HCT116 (cell line): ENCODE data around the gene GATAD2A. TPM values are rescaled to one million over a fixed set of nuclear protein-coding genes. Genes with fewer than 3 reads are reported as not detected.

Experiments
- ATAC-seq: fragments of 200-7000 bp; cut with Tn5 transposase; 2 replicates; pipeline ENCODE4 v1.9.1; 2020; ENCODE audit warnings: mild to moderate bottlenecking, moderate library complexity
- BruUV-seq: library from RNA; stranded (reverse); fragments of 400-500 nt; replicated peaks from 2 replicates; lab custom pipeline; 2021; lab: Mats Ljungman, UMichigan
- CTCF ChIA-PET: fragments of 300-600 bp; sonication (Branson Sonifier 250); formaldehyde crosslinking; loops from one replicate; lab custom pipeline; 2021; ENCODE audit warnings: antibody characterized with exemption; lab: Charles Lee
- POLR2A ChIA-PET: fragments of 300-600, 350-600 bp; sonication (Branson Sonifier 250); formaldehyde crosslinking; loops from one replicate; lab custom pipeline; 2021; ENCODE audit warnings: antibody characterized with exemption; lab: Charles Lee
- RAD21 ChIA-PET, 2 experiments: fragments of 300-600 bp; sonication (Branson Sonifier 250); formaldehyde crosslinking; loops; one replicate each; lab custom pipeline; 2023; ENCODE audit warnings: low total read pairs in 2 of 2; ENCODE audit not compliant: uncharacterized antibody in 2 of 2, unreplicated experiment in 2 of 2, low non-redundant PET in 1 of 2; lab: Charles Lee
- DNase-seq: peaks from one replicate; pipeline ENCODE4 v3.0.0-alpha.2; 2010; ENCODE audit warnings: low read depth, low spot score
- H2AFZ ChIP-seq: fragments of 200-600 bp; shearing (Covaris generic), sonication (generic); 2 replicates; pipeline ENCODE4 v1.6.1; 2017; ENCODE audit warnings: low read depth, mixed run types, mixed read lengths, antibody characterized with exemption, low read length; ENCODE audit not compliant: poor library complexity, severe bottlenecking
- H3K27ac ChIP-seq: 2 replicates; pipeline ENCODE4 v1.5.1; 2012; ENCODE audit warnings: low read depth, low read length
- H3K27me3 ChIP-seq: fragments of 200-600 bp; sonication (generic); 2 replicates; pipeline ENCODE4 v1.6.1; 2016; ENCODE audit warnings: mixed run types, low read length, mixed read lengths; ENCODE audit not compliant: insufficient read depth
- H3K36me3 ChIP-seq, 2 experiments: fragments of 200-500 bp in 1 of 2; fragments of 200-600 bp in 1 of 2; sonication (Bioruptor generic) in 1 of 2; sonication (generic) in 1 of 2; 2 replicates each; pipeline versions ENCODE4 v1.5.1 to v1.6.1; 2014 to 2016; ENCODE audit warnings: low read length in 2 of 2, inconsistent platforms in 1 of 2, mixed read lengths in 1 of 2, mixed run types in 1 of 2; ENCODE audit not compliant: insufficient read depth in 2 of 2, control insufficient read depth in 1 of 2
- H3K4me1 ChIP-seq, 2 experiments: fragments of 200-600 bp in 1 of 2; sonication (generic) in 1 of 2; 2 replicates each; pipeline versions ENCODE4 v1.5.1 to v1.6.1; 2012 to 2017; ENCODE audit warnings: low read length in 2 of 2, inconsistent platforms in 1 of 2, mild to moderate bottlenecking in 1 of 2, mixed read lengths in 1 of 2, mixed run types in 1 of 2, moderate library complexity in 1 of 2; ENCODE audit not compliant: insufficient read depth in 2 of 2, control insufficient read depth in 1 of 2
- H3K4me2 ChIP-seq: fragments of 200-600 bp; sonication (generic); 2 replicates; pipeline ENCODE4 v1.6.1; 2017; ENCODE audit warnings: mixed run types, low read length, mixed read lengths
- H3K4me3 ChIP-seq, 2 experiments: fragments of 200-600 bp in 1 of 2; sonication (generic) in 1 of 2; replicated peaks in 1 of 2; 2 replicates each; pipeline ENCODE4 v1.5.1; 2011 to 2016; ENCODE audit warnings: low read length in 2 of 2, control low read depth in 1 of 2, low read depth in 1 of 2, mild to moderate bottlenecking in 1 of 2, mixed read lengths in 1 of 2, mixed run types in 1 of 2
- H3K79me2 ChIP-seq: fragments of 200-600 bp; sonication (generic); 2 replicates; pipeline ENCODE4 v1.6.1; 2017; ENCODE audit warnings: mild to moderate bottlenecking, mixed run types, low read length, moderate library complexity, mixed read lengths; ENCODE audit not compliant: insufficient read depth
- H3K9ac ChIP-seq: fragments of 200-600 bp; sonication (generic); 2 replicates; pipeline ENCODE4 v1.6.1; 2016; ENCODE audit warnings: low read length, mixed read lengths
- H3K9me2 ChIP-seq: fragments of 200-600 bp; sonication (generic), shearing (Covaris generic); 2 replicates; pipeline ENCODE4 v1.6.1; 2017; ENCODE audit warnings: mixed run types, mild to moderate bottlenecking, moderate library complexity; ENCODE audit not compliant: insufficient read depth
- H3K9me3 ChIP-seq, 2 experiments: fragments of 200-500 bp in 1 of 2; fragments of 200-600 bp in 1 of 2; sonication (Bioruptor generic) in 1 of 2; sonication (generic) in 1 of 2; 2 replicates each; pipeline ENCODE4 v1.6.1; 2014 to 2017; ENCODE audit warnings: low read length in 2 of 2, mixed read lengths in 2 of 2, inconsistent platforms in 1 of 2, low read depth in 1 of 2, mild to moderate bottlenecking in 1 of 2, mixed run types in 1 of 2, moderate library complexity in 1 of 2; ENCODE audit not compliant: control insufficient read depth in 1 of 2, insufficient read depth in 1 of 2
- H4K20me1 ChIP-seq: fragments of 200-600 bp; sonication (generic), shearing (Covaris generic); 2 replicates; pipeline ENCODE4 v1.6.1; 2017; ENCODE audit warnings: mixed run types, mild to moderate bottlenecking, moderate library complexity; ENCODE audit not compliant: insufficient read depth
- CBX3 ChIP-seq: IDR thresholded peaks from 2 replicates; pipeline ENCODE4 v1.6.1; 2012; ENCODE audit warnings: low read depth
- EGR1 ChIP-seq: IDR thresholded peaks from 2 replicates; pipeline ENCODE4 v1.6.1; 2012; ENCODE audit warnings: low read depth
- POLR2A ChIP-seq: IDR thresholded peaks from 2 replicates; pipeline ENCODE4 v1.7.0; 2011; ENCODE audit warnings: borderline replicate concordance; ENCODE audit not compliant: insufficient read depth, insufficient read length; ENCODE audit errors: extremely low read depth
- SRF ChIP-seq: IDR thresholded peaks from 2 replicates; pipeline ENCODE4 v1.6.1; 2012; ENCODE audit warnings: low read depth
- YY1 ChIP-seq: IDR thresholded peaks from 2 replicates; pipeline ENCODE4 v1.6.1; 2011; ENCODE audit warnings: low read length, low read depth, moderate library complexity, mild to moderate bottlenecking; ENCODE audit not compliant: insufficient replicate concordance; ENCODE audit errors: extremely low read depth
- intact Hi-C: fragments of 100-400 bp; cut with micrococcal nuclease; formaldehyde crosslinking; loops from 2 replicates; pipeline ENCODE4 v1.10.0; 2022
- total RNA-seq: library from RNA; stranded (reverse); gene quantifications from one replicate; pipeline ENCODE4 v1.2.1, GENCODE V29; 2021; ENCODE audit not compliant: unreplicated experiment

Gene GATAD2A
- total RNA-seq, 1 experiment from 2014 or later, result 130 TPM

- no peaks in the 10 kb centered on the region for H3K4me1 ChIP-seq
- RAD21 ChIA-PET, result no interaction called here
- H4K20me1 ChIP-seq, result no peaks in the 10 kb centered on the region
- H3K4me2 ChIP-seq, result no peak overlapping the region
- H3K36me3 ChIP-seq, result peaks cover 23 to 44% of the 10 kb centered on the region in 2 experiments; a peak in 3 of 4 replicates
- BruUV-seq, result no TSS peak
- no peaks in the 10 kb centered on the region for H3K27me3 ChIP-seq
- peaks cover 58% of the 10 kb centered on the region for H3K79me2 ChIP-seq
- H3K9me2 ChIP-seq, result no peaks in the 10 kb centered on the region
- no peaks in the 10 kb centered on the region for H3K9me3 ChIP-seq
- no peak for TF ChIP-seq EGR1
- TF ChIP-seq POLR2A, result no peak
- no peak for TF ChIP-seq YY1
- no peak for TF ChIP-seq SRF
- POLR2A ChIA-PET, result no interaction called here
- H2AFZ ChIP-seq, result no peak overlapping the region
- H3K27ac ChIP-seq, result no peak overlapping the region
- intact Hi-C loops, result no loop called here
- DNase-seq, result no peak
- no peak overlapping the region for H3K9ac ChIP-seq
- CTCF ChIA-PET, result no interaction called here
- H3K4me3 ChIP-seq, result no peak overlapping the region
- no peak for ATAC-seq
Observed at GRCh38 chr19:19495614-19496603, 90.4 kb downstream of the GATAD2A start.

GRCh38 chr19:19498255-19498991, 92.9 kb downstream of the GATAD2A start:
- H3K9ac ChIP-seq, result no peak overlapping the region
- H3K9me2 ChIP-seq, result no peaks in the 10 kb centered on the region
- H3K36me3 ChIP-seq, result peaks cover 28 to 48% of the 10 kb centered on the region in 2 experiments; a peak in 3 of 4 replicates
- CTCF ChIA-PET, result no interaction called here
- H2AFZ ChIP-seq, result no peak overlapping the region
- H3K9me3 ChIP-seq, result no peaks in the 10 kb centered on the region
- H3K27me3 ChIP-seq, result no peaks in the 10 kb centered on the region
- H3K4me3 ChIP-seq, result no peak overlapping the region
- H4K20me1 ChIP-seq, result no peaks in the 10 kb centered on the region
- peaks cover 35% of the 10 kb centered on the region; the same call in 1 of the 2 replicates for H3K79me2 ChIP-seq
- no peak overlapping the region for H3K27ac ChIP-seq
- POLR2A ChIA-PET, result no interaction called here
- intact Hi-C loops, result no loop called here
- ATAC-seq, result no peak
- no peaks in the 10 kb centered on the region for H3K4me1 ChIP-seq
- no TSS peak for BruUV-seq
- RAD21 ChIA-PET, result no interaction called here
- H3K4me2 ChIP-seq, result no peak overlapping the region
- no peak for TF ChIP-seq SRF
- TF ChIP-seq CBX3, result no peak
- DNase-seq, result no peak
